Stimulated activated CD4-positive, alpha-beta T cell treated with anti-CD3 and anti-CD28 coated beads, Interleukin-1b, Interleukin-23, amount 100 ng/mL, for 1 hour (primary cell): ENCODE data around the gene COL9A2.
A peak's percentile ranks its signal among the peaks of the same experiment; 100 is the strongest.

Source experiments
- DNase-seq, 2 donors: peaks; one replicate each; pipeline ENCODE4 v3.0.0-alpha.2; 2020; ENCODE audit warnings: low read depth in 2 of 2

COL9A2 gene

DNA sequence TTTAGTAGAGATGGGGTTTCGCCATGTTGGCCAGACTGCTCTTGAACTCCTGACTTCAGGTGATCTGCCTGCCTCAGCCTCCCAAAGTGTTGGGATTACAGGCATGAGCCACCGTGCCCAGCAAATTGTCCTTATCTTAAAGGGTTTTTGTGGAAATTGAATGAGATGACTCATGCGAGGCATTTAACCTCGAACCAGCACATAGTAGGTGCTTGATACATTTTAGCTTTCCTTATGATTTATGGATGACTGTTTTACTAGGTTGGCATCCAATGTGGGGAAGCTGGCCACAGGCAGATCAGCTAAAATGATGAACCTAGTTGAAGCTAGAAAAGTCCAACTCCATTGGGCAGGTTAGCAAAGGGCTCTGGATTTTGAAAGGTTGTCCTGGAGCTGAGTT lies 1.4 kb upstream of the COL9A2 start:
- DNase-seq: no peak

DNA sequence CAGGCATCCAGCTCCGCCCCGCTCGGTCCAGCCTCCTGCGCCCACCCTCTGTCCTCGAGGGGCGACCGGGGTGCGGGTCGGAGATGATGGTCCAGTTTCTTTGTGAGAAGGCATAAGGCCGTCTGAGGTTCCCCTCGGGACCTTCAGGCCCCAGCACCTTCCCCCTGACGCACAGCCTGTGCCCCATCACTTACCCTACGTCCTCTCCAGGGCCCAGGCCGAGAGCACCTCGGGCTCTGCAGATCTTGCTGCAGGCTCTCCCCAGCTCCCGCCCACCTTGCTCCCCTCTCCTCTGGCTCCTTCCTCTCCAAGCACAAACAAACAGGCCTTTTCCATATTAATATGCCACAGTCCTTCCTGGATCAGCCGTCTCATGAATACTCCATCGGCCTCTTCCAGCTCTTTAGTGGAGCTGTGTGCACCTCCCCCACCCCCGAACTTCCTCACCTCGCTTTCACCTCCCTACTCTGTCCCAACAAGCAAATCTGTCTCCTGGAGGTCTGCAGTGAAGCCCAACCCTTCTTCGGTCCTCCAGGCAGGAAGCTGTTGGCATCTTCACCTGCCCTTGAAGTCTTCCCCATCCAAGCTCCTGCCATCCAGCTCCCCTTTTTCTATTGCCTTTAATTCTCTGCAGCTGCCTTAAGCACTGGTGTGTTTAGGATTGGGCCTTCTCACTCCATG lies 448 bp upstream of the COL9A2 start:
- no peak for DNase-seq

DNA sequence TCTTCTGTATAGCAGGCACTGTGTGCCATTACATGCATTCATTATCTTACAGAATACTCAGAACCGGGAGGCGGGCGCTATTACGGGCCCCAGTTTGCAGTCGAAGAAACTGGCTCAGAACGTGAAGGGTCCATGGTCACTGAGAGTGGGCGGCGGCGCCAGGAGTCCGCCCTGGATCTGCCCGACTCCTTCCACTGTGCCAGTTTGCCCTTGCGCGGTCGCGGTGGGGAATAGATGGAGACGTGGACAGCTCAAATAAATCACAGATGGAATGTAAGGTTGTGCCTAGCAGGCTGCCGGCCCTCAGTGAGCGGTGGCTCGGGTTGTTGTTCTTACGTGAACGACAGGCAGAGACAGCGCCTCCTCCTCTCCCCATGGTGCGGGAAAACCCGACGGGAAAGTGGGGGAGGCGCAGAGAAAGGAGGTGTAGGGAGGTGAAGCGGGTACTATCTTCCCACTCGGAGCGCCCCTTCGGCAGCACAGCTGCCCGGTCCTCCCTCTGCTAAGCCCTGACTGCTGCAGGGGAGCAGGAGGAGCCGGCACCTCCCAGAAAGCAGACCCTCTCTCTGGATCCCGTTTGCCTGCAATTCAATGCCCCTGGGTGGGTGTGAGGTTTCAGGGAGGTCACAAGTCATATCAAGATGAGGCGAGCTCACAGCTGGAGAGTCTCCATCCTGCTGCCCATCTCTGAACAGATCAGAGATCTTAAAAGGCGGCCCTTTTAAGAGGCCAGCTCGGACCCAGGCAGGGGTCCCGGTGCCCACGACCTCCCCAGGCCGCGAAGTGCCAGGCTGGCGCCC lies 1.1 kb downstream of the COL9A2 start:
- DNase-seq: no peak

DNA sequence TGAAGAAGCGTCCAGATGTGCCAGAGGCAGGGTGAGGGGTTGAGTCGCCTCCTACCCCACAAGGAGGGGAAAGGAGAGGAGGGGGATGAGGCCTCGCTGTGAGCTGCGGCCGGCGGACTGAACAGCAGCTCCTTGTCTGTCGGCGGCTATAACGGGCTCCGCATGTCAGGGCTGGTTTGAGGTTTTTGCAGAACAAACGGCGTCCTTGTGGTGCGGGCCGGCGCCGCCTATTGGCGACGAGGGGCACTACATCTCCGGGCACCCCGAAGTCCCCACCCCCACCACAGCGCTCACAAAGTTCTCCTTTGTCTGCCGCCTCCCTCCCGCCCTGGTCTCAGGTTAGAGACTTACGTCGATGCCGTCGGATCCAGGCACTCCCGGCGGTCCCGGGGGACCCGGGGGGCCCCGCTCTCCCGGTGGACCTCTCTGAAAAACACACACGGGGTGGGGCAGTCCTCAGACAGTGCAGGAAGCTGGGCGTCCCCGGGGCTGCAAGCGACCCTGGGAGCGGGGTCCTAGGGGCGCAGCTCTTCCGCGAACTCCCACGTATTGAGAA lies 1.8 kb downstream of the COL9A2 start:
- DNase-seq: peak; percentile 68 to 70

DNA sequence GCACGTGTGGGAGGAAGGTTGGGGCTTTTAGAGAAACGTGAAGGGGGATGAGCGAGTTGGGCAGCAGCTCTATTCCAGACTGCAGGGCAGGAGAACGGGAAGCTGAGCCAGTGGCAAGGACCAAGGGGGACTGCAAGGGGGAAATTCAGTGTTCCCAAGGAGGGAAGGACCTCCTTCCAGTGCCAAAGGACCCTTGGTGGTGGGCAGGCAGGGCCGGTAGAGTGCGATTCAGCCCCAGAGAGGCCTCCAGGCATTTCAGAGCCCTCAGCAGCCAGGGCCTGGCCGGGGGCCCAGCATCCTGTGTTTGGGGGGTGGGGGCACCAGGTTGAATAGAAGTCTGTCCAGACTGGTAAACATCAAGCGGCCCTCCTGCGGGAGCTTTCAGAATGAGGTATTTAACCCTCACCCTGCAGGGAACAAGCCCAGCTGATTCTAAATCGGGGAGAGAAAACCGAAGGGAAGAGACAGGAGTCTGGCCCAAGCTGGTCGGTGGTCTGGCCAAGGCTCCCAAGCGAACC lies 2.3 kb downstream of the COL9A2 start:
- DNase-seq: no peak

DNA sequence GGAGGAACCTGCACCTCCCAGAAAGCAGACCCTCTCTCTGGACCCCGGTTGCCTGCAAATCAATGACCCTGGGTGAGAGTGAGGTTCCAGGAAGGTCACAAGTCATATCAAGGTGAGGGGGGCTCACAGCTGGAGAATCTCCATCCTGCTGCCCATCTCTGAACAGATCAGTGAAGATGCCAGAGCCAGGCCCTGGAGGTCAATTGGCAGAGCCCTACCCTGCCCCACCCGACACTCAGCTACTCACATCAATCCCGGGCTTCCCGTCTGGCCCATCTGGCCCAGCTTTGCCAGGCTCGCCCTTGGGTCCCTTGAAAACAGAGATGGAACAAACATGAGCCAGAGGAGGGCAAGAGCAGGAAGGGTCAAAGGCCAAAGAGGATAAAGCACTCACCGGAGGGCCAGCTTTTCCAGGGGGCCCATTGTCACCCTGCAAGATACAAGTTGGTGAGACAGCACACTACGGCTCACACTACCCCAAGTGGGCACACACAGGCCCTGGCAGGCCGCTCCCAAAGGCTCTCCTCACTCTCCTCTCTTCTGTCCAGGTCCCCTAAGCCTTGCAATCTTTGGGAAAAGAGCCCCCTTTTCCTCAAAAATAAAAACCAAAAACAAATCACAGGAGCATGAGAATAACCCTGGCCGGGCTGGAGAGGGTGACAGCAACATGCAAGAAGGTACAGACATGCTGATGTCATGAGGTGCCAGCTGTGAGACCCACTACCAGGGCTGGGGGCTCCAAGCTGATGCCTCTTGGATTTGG lies 2.9 kb downstream of the COL9A2 start:
- no peak for DNase-seq

DNA sequence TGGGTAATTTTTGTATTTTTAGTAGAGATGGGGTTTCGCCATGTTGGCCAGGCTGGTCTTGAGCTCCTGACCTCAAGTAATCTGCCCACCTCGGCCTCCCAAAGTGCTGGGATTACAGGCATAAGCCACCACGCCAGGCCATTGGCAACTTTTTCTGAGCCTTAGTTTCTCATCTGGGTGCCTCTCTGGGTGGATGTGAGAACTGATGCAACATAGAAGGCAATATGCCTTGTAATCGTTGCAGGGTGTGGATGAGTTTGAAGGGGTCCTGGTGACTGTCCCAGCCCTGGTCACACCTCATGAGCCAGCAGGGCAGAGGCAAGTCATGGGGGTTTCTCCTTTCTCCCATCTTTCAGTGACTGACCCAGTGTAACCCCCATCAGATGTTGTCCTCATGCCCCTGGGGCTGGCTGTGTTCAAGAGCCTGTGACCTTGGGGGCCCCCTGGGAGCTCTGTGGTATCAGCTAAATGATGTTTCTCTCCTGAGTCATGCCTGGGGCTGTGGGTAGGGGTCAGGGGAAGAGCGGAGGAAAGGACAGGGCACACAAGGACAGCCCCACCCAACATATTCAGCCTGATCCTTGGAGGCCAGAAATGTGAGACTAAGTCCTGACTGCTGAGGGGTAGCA lies 3.6 kb downstream of the COL9A2 start:
- DNase-seq: no peak

DNA sequence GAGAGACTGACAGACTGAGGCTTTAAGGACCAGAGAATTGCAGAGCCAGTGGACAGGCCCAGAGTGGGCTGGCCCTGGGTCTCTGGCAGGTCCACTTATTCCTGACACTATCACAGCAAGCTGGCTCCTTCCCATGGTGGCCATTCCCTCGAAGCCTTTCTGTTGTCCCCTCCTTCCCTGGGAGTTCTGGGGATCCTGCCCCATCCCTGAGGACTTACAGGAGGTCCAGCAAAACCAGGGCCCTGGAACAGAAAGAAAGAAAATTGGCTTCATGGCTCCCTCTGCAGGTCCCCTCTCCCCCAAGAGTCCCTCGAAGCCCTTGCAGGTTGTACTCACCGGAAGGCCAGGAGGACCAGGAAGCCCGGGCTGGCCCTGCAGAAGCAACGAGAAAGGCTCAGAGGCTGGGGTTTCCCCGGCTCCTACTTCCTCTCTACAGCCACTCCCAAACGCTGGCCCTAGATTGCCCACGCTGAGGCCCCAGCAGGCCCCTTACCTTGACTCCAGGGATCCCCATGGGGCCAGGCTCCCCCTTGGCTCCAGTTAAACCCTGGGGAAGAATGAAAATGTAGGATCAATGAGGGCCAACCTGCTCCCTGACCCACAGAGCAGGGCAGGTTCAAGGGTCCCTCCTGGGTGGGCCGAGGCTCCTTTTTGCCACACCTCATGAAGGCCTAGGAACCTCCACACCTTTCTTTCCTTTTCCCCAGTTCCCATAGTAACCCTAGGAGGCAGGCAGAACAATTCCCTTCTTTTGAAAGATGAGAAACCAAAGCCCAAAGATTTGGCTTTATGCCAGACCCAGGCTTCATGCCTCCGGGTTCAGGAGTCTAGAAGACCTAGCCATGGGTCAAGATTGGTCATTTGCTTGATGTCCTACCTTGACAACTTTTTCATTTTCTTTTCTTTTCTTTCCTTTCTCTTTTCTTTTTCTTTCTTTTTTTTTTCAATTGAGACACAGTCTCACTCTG lies 4.6 kb downstream of the COL9A2 start:
- no peak for DNase-seq

DNA sequence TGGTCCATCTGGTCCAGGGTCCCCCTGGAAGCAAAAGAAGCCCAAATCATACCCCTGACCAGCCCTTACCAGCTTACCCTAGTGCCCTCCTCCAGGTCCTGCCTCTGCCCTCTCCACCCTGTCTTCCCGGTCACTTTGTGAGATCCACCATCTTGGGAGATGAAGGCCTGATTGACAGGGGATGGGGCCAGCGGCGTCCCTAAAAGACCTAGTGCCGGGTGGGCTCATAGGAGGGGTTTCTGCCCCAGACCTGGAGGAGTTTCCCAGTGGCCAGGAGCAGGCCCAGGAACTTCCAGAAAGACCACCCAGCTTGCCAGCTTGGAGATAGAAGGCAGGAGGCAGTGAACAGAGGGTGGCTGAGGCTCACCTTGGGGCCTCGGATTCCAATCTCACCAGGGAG lies 5.4 kb downstream of the COL9A2 start:
- no peak for DNase-seq

DNA sequence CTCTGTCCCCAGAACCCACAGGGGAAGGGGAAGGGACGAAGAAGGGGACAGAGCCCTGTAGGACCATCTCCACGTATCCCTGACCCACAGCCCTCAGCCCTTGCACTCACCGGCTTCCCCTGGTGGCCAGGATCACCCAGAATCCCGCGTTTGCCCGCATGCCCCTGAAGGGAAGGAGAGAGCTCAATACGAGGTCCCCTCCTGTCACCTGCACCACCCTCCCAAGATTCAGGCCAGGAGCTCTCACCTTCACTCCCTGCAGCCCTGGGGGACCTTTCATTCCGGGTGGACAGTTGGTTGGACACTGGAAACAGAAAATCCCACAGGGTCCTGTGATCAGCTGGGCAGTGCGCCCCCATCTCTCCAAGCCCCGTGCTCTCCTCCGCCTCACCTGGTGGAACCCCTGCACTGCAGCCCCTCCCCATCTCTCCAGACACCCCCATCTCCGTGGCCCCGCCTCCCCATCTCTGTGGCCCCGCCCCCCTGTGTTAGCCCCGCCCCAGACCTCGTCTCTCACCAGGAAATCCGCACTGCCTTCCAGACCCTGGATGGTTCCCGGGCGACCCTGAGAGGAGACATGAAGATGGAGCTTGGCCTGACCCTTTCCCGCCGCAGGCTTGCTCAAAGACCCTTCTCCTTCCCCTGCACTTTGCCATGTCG lies 6.0 kb downstream of the COL9A2 start:
- DNase-seq: no peak

DNA sequence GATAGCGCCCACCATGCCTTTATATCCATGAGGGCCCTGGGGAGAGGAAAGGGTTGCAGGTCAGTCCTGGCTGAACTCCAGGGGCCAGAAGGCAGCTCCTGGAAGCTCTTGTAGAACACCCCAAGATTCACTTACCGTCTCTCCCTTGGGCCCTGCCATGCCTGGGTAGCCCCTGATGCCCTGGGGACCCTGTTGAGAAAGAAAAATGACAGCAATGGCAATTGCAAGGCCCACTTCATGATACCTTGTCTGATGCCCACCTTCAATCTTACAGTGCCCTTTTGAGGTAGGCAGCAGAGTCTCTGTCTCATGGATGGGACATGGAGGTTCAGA lies 7.0 kb downstream of the COL9A2 start:
- DNase-seq: no peak

DNA sequence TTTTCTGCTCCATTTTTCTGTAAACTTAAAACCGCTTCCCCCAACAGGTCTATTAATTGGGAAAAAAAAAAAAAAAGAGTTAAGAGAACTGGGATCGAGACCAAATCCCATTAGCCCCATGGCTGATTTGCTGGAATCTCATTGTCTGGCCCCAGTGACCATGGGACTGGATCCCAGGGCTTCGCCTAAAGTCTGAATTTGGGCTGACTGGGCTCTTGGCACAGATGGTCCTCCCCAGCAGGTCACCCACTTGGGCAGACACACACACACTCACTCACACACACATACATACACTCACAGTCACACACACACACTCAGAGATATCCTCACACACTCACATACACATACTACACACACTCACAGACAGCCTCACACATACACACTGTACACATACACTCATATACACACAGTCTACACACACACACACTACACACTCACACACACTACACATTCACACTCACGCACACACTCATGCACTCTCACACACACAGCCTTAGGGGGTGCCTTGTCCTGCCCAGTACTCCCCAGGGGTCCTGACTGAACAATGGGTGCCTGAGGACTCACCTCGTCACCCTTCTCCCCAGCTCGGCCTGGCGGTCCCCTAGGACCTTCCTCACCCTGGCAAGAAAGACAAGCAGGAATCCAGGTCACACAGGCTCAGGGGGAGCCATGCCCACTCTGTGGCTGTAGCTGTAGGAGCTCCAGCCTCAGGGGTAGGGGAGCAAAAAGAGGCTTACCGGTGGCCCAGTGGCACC lies 7.5 kb downstream of the COL9A2 start:
- no peak for DNase-seq

DNA sequence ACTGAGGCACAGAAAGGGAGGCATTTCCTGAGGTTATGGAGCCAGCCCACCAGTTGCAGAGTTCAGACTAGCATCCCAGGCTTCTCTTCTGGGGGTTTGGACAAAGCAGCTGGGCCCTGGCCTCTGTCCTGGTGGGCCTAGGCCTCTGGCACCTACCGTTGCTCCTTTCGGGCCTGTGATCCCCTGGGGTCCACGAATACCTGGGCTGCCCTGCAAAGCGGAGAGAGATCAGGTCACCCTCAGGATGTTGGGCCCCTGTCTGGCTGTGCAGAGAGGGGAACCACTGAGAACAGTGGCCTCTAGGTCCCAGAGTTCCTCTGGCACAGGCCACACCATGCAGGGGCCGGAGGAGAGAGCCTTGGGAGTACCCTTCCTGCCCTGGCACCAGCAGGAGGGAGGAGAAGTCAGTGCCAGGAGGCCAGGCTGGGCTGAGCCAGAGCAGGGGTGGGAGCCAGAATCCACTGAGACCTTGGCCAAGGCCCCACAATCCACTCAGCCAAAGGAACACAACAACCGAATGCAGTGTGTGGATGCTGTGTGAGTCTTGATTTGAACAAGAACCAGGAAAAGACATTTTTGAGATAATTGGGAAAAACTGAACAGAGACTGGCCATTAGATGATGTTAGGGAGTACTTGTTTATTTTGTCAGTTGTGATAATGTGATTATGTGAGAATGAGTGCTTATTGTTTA lies 8.9 kb downstream of the COL9A2 start:
- no peak for DNase-seq

DNA sequence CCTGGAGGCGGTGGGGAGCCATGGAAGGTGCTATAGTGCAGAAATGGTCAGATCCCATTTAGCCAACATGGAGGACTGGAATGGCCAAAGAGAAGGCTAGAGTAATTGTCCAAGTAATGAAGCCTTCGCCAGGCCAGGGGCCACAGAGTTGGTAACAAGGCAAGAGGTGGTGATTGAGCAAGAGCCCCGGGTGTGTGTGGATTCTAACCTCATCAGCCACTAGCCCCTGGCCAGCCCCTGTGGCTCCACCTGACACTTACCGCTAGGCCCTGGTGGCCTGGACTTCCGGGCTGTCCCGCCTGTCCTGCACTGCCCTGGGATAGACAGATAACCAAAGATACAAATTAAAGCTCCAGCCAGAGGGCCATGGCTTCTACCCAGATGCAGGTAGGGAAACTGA lies 9.9 kb downstream of the COL9A2 start:
- DNase-seq: no peak

DNA sequence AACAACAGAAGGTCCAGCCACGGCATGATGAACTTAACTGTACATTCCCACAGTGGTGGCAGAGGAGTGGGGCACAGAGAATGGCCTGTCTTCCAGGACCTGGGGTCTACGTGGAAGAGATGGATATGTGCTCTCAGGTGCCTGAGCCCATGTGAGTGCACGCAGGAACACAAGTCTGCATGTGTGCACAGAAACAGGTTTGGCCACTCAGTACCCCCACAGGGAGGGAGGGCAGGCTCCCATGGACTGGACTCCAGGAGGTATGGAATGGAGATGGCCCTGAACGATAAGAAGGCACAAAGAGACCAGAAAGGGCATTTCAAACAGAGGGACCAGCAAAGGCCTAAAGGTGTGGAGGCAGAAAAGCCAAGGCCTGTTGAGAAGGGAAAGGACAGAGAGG lies 10.8 kb downstream of the COL9A2 start:
- no peak for DNase-seq

DNA sequence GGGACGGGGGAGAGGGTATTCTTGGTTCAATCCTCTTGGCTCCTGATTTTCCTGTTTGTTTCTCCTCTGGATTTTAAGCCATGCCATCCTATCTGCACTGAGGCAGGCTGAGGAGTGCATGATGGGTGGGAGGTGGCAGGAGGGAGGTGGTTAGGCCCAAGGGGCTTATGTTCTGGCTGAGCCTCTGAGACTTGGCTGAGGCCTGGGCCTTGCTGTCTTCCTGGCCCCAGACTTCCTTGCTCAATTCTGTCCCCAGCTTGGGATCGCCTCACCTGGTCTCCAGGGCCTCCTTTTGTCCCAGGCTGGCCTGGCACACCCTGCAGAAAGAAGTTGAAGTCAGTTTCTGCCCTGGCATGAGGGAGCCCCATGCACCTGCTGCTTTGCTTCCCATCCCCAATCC lies 11.2 kb downstream of the COL9A2 start:
- no peak for DNase-seq

DNA sequence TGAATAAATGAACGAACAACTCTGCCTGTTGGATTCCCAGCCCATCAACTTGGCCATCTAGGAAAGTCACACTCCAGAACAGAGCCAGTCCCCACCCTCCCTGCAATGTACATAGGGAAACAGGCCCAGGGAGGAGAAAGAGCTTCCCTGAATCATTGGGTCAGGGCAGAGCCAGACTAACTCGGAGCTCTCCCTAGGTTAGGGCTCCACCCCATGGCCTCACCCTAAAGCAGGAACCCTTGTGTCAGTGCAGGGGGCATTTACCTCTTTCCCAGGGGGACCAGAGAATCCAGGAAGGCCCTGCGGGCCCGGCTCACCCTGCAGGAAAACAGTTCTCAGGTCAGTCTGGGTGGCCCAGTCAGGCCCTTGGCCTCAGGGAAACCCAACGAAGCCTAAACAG lies 11.6 kb downstream of the COL9A2 start:
- no peak for DNase-seq

DNA sequence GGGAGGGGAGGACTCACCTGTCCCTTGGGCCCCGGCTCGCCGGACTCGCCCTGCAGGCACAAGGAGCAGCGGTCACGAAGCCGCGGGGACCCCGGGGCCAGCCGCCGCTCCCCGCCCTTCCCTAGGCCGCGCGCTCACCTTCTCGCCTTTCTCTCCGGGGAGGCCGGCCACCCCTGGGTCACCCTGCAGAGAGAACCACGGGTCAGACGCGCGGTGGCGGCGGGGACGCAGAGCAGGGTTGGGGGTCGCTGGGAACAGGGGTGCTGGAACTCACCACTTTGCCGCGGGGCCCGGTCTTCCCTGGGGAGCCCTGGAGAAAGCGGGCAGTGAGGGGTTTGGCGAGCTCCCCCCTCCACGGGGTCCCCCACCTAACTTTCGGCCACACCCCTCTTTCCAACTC lies 13.3 kb downstream of the COL9A2 start:
- DNase-seq: no peak
